Measurements from ENCODE around the gene DOLPP1. TPM values are rescaled to one million over a fixed set of nuclear protein-coding genes. Genes with fewer than 3 reads are reported as not detected.

DOLPP1 gene
- total and polyA plus RNA-seq, 3 donors from 2014 or later = 14.0 to 17.9 (median 14.4) TPM

- Histone ChIP-seq H3K4me3 (no peak overlapping the region), H3K27me3 (no peaks in the 10 kb centered on the region), H3K36me3 (ENCODE audit: low read depth, missing control alignments) (no peaks in the 10 kb centered on the region), H3K4me1 (peaks cover 12% of the 10 kb centered on the region), H3K27ac (no peak overlapping the region), H3K9me3 (no peaks in the 10 kb centered on the region)
- no peak for TF ChIP-seq POLR2A (IDR thresholded peaks at IDR 0.05)
- no peak for TF ChIP-seq CTCF (IDR thresholded peaks at IDR 0.05)
- no peak for DNase-seq
- intact Hi-C loops (cut with DNase I; ENCODE audit: low total_unique reads) = no loop called here
- 82 to 87% methylated on average over 8 to 18 of the region's 18 CpGs for WGBS, 2 donors
Measured at GRCh38 chr9:129078691-129079503, 2.0 kb upstream of the DOLPP1 start.

GRCh38 chr9:129079829-129080228, 1.1 kb upstream of the DOLPP1 start:
- 59 to 79% methylated on average over 13 of the region's 13 CpGs for WGBS, 2 donors
- no peak overlapping the region for H3K27ac ChIP-seq
- intact Hi-C loops (cut with DNase I; ENCODE audit: low total_unique reads) = no loop called here
- peak overlapping the region in 1 of 2 donors; percentile 86 for H3K4me3 ChIP-seq
- TF ChIP-seq POLR2A (IDR thresholded peaks at IDR 0.05) (no peak), CTCF (IDR thresholded peaks at IDR 0.05) (no peak)
- H3K27me3 ChIP-seq = no peaks in the 10 kb centered on the region
- no peak for DNase-seq
- no peaks in the 10 kb centered on the region for H3K36me3 ChIP-seq (ENCODE audit: low read depth, missing control alignments)
- H3K9me3 ChIP-seq = no peaks in the 10 kb centered on the region
- peaks cover 12% of the 10 kb centered on the region for H3K4me1 ChIP-seq

- intact Hi-C loops (cut with DNase I; ENCODE audit: low total_unique reads) = no loop called here
- H3K27ac ChIP-seq = peak overlapping the region in 1 of 2 donors; percentile 53
- no peaks in the 10 kb centered on the region for H3K9me3 ChIP-seq
- DNase-seq = no peak
- 4 to 6% methylated on average over 12 of the region's 12 CpGs for WGBS, 2 donors
- peak overlapping the region; percentile 86 for H3K4me3 ChIP-seq
- no peaks in the 10 kb centered on the region for H3K27me3 ChIP-seq
- peaks cover 12% of the 10 kb centered on the region for H3K4me1 ChIP-seq
- TF ChIP-seq CTCF (IDR thresholded peaks at IDR 0.05) (no peak), POLR2A (IDR thresholded peaks at IDR 0.05) (no peak)
- H3K36me3 ChIP-seq (ENCODE audit: low read depth, missing control alignments) = no peaks in the 10 kb centered on the region
Measured at GRCh38 chr9:129080298-129080600, 662 bp upstream of the DOLPP1 start.

- Histone ChIP-seq H3K27ac (peak overlapping the region; percentile 81 to 91), H3K27me3 (no peaks in the 10 kb centered on the region), H3K4me1 (peaks cover 12% of the 10 kb centered on the region), H3K4me3 (peak overlapping the region; percentile 86), H3K36me3 (ENCODE audit: low read depth, missing control alignments) (no peaks in the 10 kb centered on the region), H3K9me3 (no peaks in the 10 kb centered on the region)
- no peak for DNase-seq
- intact Hi-C loops (cut with DNase I; ENCODE audit: low total_unique reads) = no loop called here
- TF ChIP-seq CTCF (IDR thresholded peaks at IDR 0.05) (no peak), POLR2A (IDR thresholded peaks at IDR 0.05) (no peak)
- whole genome bisulfite sequencing, 2 donors = 0 to 2% methylated on average over 2 to 30 of the region's 30 CpGs
Measured at GRCh38 chr9:129081388-129081904, 535 bp downstream of the DOLPP1 start.

- H3K27ac ChIP-seq = no peak overlapping the region
- no peaks in the 10 kb centered on the region for H3K27me3 ChIP-seq
- intact Hi-C loops (cut with DNase I; ENCODE audit: low total_unique reads) = no loop called here
- WGBS, 2 donors = 83 to 90% methylated on average over 1 to 7 of the region's 7 CpGs
- H3K4me3 ChIP-seq = no peak overlapping the region
- no peak for DNase-seq
- peaks cover 12% of the 10 kb centered on the region for H3K4me1 ChIP-seq
- no peaks in the 10 kb centered on the region for H3K9me3 ChIP-seq
- no peaks in the 10 kb centered on the region for H3K36me3 ChIP-seq (ENCODE audit: low read depth, missing control alignments)
- TF ChIP-seq CTCF (IDR thresholded peaks at IDR 0.05) (no peak), POLR2A (IDR thresholded peaks at IDR 0.05) (no peak)
Measured at GRCh38 chr9:129084087-129084486, 3.2 kb downstream of the DOLPP1 start.

Measured in testis (tissue), 3 donors.